ENCODE measurements around the gene TIPRL. TPM values are rescaled to one million over a fixed set of nuclear protein-coding genes. Genes with fewer than 3 reads are reported as not detected.

Gene TIPRL
- total and polyA plus RNA-seq, 2 of the 8 experiments (the other 6 are each of a cell fraction or from before 2014, with no cell fraction given): 8.1 to 27.4 TPM

DNA sequence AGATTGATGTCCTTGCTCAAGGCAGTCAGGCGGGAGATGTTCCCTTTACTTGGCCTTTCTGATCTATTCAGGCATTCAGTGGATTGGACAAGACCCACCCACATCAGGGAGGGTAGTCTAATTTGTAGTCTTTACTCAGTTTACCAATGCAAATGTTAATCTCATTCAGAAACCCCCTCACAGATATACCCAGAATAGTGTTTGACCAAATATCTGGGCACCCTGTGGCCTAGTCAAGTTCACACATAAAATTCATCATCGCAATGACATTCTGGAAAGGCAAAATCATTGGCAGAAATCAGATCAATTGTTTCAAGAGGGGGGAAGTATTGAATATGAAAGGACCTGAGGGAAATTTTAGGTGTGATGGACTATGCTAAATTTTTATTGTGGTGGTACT, 34.6 kb downstream of the TIPRL start:
- Histone ChIP-seq H2BK120ac (replicated peaks; ENCODE audit: low read depth, low read length) (no peak overlapping the region), H4K5ac (ENCODE audit: insufficient read length, low read depth, low read length) (no peak overlapping the region), H3K36me3 (ENCODE audit: control insufficient read depth in 2 of 4, insufficient read depth in 4 of 4, low read length in 3 of 4) (no peaks in the 10 kb centered on the region), H3K27ac (ENCODE audit: low read depth, low read length) (no peak overlapping the region), H3K79me1 (ENCODE audit: low read depth, low read length) (no peaks in the 10 kb centered on the region), H3K23me2 (ENCODE audit: low read depth, low read length) (no peaks in the 10 kb centered on the region), H2AFZ (ENCODE audit: low read length) (no peak overlapping the region), H3K4me3 (ENCODE audit: extremely low read depth in 1 of 4, insufficient read depth in 2 of 4, low read depth in 3 of 4, low read length in 4 of 4) (no peak overlapping the region), H3K9me3 (ENCODE audit: insufficient read depth in 2 of 2, low read depth in 1 of 2, low read length in 1 of 2) (peaks cover 12 to 16% of the 10 kb centered on the region in 2 experiments), H3K79me2 (ENCODE audit: control insufficient read depth in 1 of 2, insufficient read depth in 2 of 2, low read length in 2 of 2) (no peaks in the 10 kb centered on the region), H4K8ac (ENCODE audit: extremely low read depth, insufficient read depth, low read length) (no peak overlapping the region), H2BK15ac (ENCODE audit: low read length) (no peak overlapping the region), H3K27me3 (replicated peaks in 1 of 4; ENCODE audit: control insufficient read depth in 3 of 4, extremely low read depth in 1 of 4, insufficient read depth in 3 of 4, low read length in 3 of 4) (no peaks in the 10 kb centered on the region), H3K14ac (ENCODE audit: insufficient read length) (no peak overlapping the region), H4K91ac (replicated peaks; ENCODE audit: insufficient read length, low read length) (no peak overlapping the region), H3K56ac (replicated peaks; ENCODE audit: insufficient read length, low read depth, low read length) (no peak overlapping the region), H2BK20ac (ENCODE audit: low read length) (no peak overlapping the region), H2BK5ac (ENCODE audit: low read depth, low read length) (no peak overlapping the region), H3K23ac (ENCODE audit: insufficient read length) (no peak overlapping the region), H3K18ac (ENCODE audit: extremely low read depth, low read length) (no peak overlapping the region), H3K4me2 (ENCODE audit: insufficient read depth in 1 of 2, low read depth in 2 of 2, low read length in 2 of 2) (no peak overlapping the region), H4K20me1 (replicated peaks in 1 of 2; ENCODE audit: control insufficient read depth in 1 of 2, insufficient read depth in 2 of 2, low read length in 2 of 2) (no peaks in the 10 kb centered on the region), H3K9ac (replicated peaks in 1 of 4; ENCODE audit: extremely low read depth in 1 of 4, low read depth in 3 of 4, low read length in 3 of 4) (no peak overlapping the region), H2AK5ac (ENCODE audit: low read depth, low read length) (no peak overlapping the region), H2BK12ac (ENCODE audit: low read depth, low read length) (no peak overlapping the region), H3K4me1 (replicated peaks in 1 of 4; ENCODE audit: control insufficient read depth in 3 of 4, insufficient read depth in 4 of 4, low read length in 3 of 4) (peaks cover 0 to 4% (median 0%) of the 10 kb centered on the region in 4 experiments; a peak in 1 of 7 replicates), H3K4ac (replicated peaks; ENCODE audit: insufficient read length, low read depth, low read length) (no peak overlapping the region)
- DNase-seq (ENCODE audit: low read depth in 1 of 2, low spot score in 2 of 2) (no peak), FAIRE-seq (no peak)
- ChIA-PET CTCF (ENCODE audit: partially characterized antibody) (no interaction called here), POLR2A (ENCODE audit: partially characterized antibody) (no interaction called here)
- 95% methylated on average over 2 of the region's 2 CpGs; no CpG with 5 or more reads in 1 of the 2 experiments for WGBS, 2 experiments (ENCODE audit: extremely low coverage in 1 of 2, insufficient coverage in 1 of 2, insufficient read length in 1 of 2, insufficient replicate concordance in 2 of 2, low coverage in 1 of 2, low lambda C conversion rate in 2 of 2, missing lambda C conversion rate in 1 of 2)
- TF ChIP-seq SP1 (IDR thresholded peaks at IDR 0.05; ENCODE audit: low read depth, low read length): no peak
- no peak for TF ChIP-seq SIX5 (IDR thresholded peaks at IDR 0.05; ENCODE audit: low read depth, low read length)
- TF ChIP-seq JUN (IDR thresholded peaks at IDR 0.05; ENCODE audit: low read depth, low read length): no peak
- no peak for TF ChIP-seq RNF2 (IDR thresholded peaks at IDR 0.05; ENCODE audit: borderline replicate concordance, low read depth, low read length, missing control alignments, poor library complexity, severe bottlenecking)
- no peak for TF ChIP-seq SAP30 (IDR thresholded peaks at IDR 0.05; ENCODE audit: insufficient read depth, insufficient replicate concordance, low read length)
- no peak for TF ChIP-seq GTF2F1 (IDR thresholded peaks at IDR 0.05; ENCODE audit: borderline replicate concordance, low read depth, low read length)
- TF ChIP-seq CEBPB (IDR thresholded peaks at IDR 0.05; ENCODE audit: low read depth, low read length): no peak
- no peak for TF ChIP-seq CBX8 (IDR thresholded peaks at IDR 0.05; ENCODE audit: borderline replicate concordance, low read depth, low read length)
- no peak for TF ChIP-seq FOSL1 (IDR thresholded peaks at IDR 0.05; ENCODE audit: insufficient read depth, low read depth, low read length)
- TF ChIP-seq BACH1 (IDR thresholded peaks at IDR 0.05; ENCODE audit: low read length): no peak
- TF ChIP-seq POU5F1 (IDR thresholded peaks at IDR 0.05; ENCODE audit: low read depth, low read length): no peak
- no peak for TF ChIP-seq ZNF274 (IDR thresholded peaks at IDR 0.05; ENCODE audit: borderline replicate concordance, extremely low read depth, low read length)
- no peak for TF ChIP-seq CBX5 (IDR thresholded peaks at IDR 0.05; ENCODE audit: low read depth, low read length)
- TF ChIP-seq SIN3A (conservative IDR thresholded peaks at IDR 0.05 in 1 of 2, IDR thresholded peaks at IDR 0.05 in 1 of 2; ENCODE audit: low read depth in 1 of 2, low read length in 2 of 2): no peak
